ENCODE data around the gene EIF4G3.

DNA sequence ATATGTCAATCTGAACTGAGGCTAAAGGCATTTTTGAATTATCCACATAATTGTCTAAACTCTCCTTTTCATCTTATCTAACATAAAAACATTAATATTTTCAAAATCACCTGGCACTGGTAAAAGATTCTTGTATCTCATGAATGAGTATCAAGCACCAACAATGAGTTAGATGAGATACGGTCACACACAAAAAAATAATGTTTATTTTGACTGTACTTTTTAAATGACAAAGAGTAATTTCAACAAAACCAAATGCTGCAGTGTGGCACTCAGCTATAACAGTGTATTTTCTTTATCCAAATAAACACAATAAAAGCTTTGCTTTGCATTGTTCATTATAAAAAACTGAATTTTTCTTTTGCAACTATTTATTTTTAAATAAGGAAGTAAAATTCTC is 59.5 kb downstream of the EIF4G3 start:
- no peak for TF ChIP-seq EGR1 (IDR thresholded peaks at IDR 0.05)
- TF ChIP-seq EP300 (IDR thresholded peaks at IDR 0.05; ENCODE audit: borderline replicate concordance): no peak
